HG03378 (cell line): Measurements from ENCODE around the gene CLECL1.
"Not testable (repeated sequence)": the region's sequence is repeated elsewhere in the genome, so short reads cannot be mapped to it uniquely, and the experiment has no call there.

ENCODE experiments used
- ATAC-seq: cut with Tn5 transposase; IDR thresholded peaks from one replicate; pipeline ENCODE4 v1.9.1; 2021; ENCODE audit warnings: mild to moderate bottlenecking, moderate library complexity; ENCODE audit not compliant: unreplicated experiment

The CLECL1 gene

GRCh38 chr12:9698681-9699080 lies 34.2 kb downstream of the CLECL1 start:
- ATAC-seq: no peak

GRCh38 chr12:9697619-9698018 lies 35.3 kb downstream of the CLECL1 start:
- ATAC-seq: no peak

- not testable (repeated sequence) for ATAC-seq
Measured at GRCh38 chr12:9695661-9696060, 37.2 kb downstream of the CLECL1 start.

- not testable (repeated sequence) for ATAC-seq
Measured at GRCh38 chr12:9695150-9695549, 37.7 kb downstream of the CLECL1 start.

- no peak for ATAC-seq
Measured at GRCh38 chr12:9694241-9694640, 38.7 kb downstream of the CLECL1 start.

- ATAC-seq: no peak
Measured at GRCh38 chr12:9692909-9693308, 40.0 kb downstream of the CLECL1 start.

GRCh38 chr12:9687228-9687627 lies 45.7 kb downstream of the CLECL1 start:
- no peak for ATAC-seq

GRCh38 chr12:9685915-9686314 lies 47.0 kb downstream of the CLECL1 start:
- ATAC-seq: no peak

- not testable (repeated sequence) for ATAC-seq
Measured at GRCh38 chr12:9685366-9685765, 47.5 kb downstream of the CLECL1 start.

GRCh38 chr12:9682949-9683348 lies 49.9 kb downstream of the CLECL1 start:
- ATAC-seq: not testable (repeated sequence)

GRCh38 chr12:9682508-9682907 lies 50.4 kb downstream of the CLECL1 start:
- not testable (repeated sequence) for ATAC-seq

- no peak for ATAC-seq
Measured at GRCh38 chr12:9674226-9674590, 58.7 kb downstream of the CLECL1 start.

GRCh38 chr12:9673404-9674225 lies 59.3 kb downstream of the CLECL1 start:
- ATAC-seq: peak; percentile 37
